HepG2 (cell line): ENCODE measurements around the gene TRPC1. TPM values are rescaled to one million over a fixed set of nuclear protein-coding genes. Genes with fewer than 3 reads are reported as not detected.

Experiments used
- GABPA ChIP-seq, 2 experiments: IDR thresholded peaks; 2 replicates each; pipeline ENCODE4 v1.6.1; 2011 to 2016; ENCODE audit warnings: low read depth in 2 of 2, low read length in 1 of 2, missing biosample characterization in 1 of 2, missing genetic modification characterization in 1 of 2
- KAT2B ChIP-seq: fragments of 150-350 bp; IDR thresholded peaks from 2 replicates; pipeline ENCODE4 v1.6.1; 2014; ENCODE audit warnings: low read depth, low read length, borderline replicate concordance
- MLLT10 ChIP-seq: sonication (generic); formaldehyde crosslinking; IDR thresholded peaks from 2 replicates; pipeline ENCODE4 v1.4.0; 2020; ENCODE audit warnings: missing genetic modification reagents
- POLR2G ChIP-seq: fragments of 200-400 bp; formaldehyde crosslinking; IDR thresholded peaks from 2 replicates; pipeline ENCODE4 v1.6.1; 2018; ENCODE audit warnings: mild to moderate bottlenecking, low read depth, low read length, moderate library complexity
- PRDM10 ChIP-seq: sonication (generic); formaldehyde crosslinking; IDR thresholded peaks from 2 replicates; pipeline ENCODE4 v1.4.0; 2020; ENCODE audit warnings: low read depth, missing genetic modification reagents
- SATB2 ChIP-seq: sonication (generic); formaldehyde crosslinking; IDR thresholded peaks from 2 replicates; pipeline ENCODE4 v1.5.0; 2020; ENCODE audit warnings: missing genetic modification reagents
- SP2 ChIP-seq: sonication (generic); formaldehyde crosslinking; IDR thresholded peaks from 2 replicates; pipeline ENCODE4 v1.5.1; 2020; ENCODE audit warnings: mild to moderate bottlenecking, missing genetic modification reagents
- ZFP41 ChIP-seq: sonication (generic); formaldehyde crosslinking; IDR thresholded peaks from 2 replicates; pipeline ENCODE4 v1.4.0; 2020; ENCODE audit warnings: mild to moderate bottlenecking, missing genetic modification reagents, borderline replicate concordance
- ZNF501 ChIP-seq: sonication (generic); formaldehyde crosslinking; IDR thresholded peaks from 2 replicates; pipeline ENCODE4 v1.5.1; 2020; ENCODE audit warnings: mild to moderate bottlenecking, moderate library complexity, missing genetic modification reagents
- ZNF503 ChIP-seq: sonication (generic); formaldehyde crosslinking; IDR thresholded peaks from 2 replicates; pipeline ENCODE4 v1.4.0; 2020; ENCODE audit warnings: missing genetic modification reagents
- ZNF615 ChIP-seq: sonication (generic); formaldehyde crosslinking; IDR thresholded peaks from 2 replicates; pipeline ENCODE4 v1.5.0; 2020; ENCODE audit warnings: mild to moderate bottlenecking, missing genetic modification reagents, borderline replicate concordance
- ZNF746 ChIP-seq: sonication (generic); formaldehyde crosslinking; IDR thresholded peaks from 2 replicates; pipeline ENCODE4 v1.8.0; 2022; ENCODE audit warnings: mild to moderate bottlenecking, missing genetic modification reagents
- ZNF772 ChIP-seq: sonication (generic); formaldehyde crosslinking; IDR thresholded peaks from 2 replicates; pipeline ENCODE4 v1.5.0; 2020; ENCODE audit warnings: mild to moderate bottlenecking, missing genetic modification reagents
- ZNF777 ChIP-seq: sonication (generic); formaldehyde crosslinking; IDR thresholded peaks from 2 replicates; pipeline ENCODE4 v1.4.0; 2020; ENCODE audit warnings: missing genetic modification reagents
- polyA plus RNA-seq, 8 experiments: library from polyadenylated mRNA; depleted of rRNA in 3 of 8; stranded (reverse) in 7 of 8; unstranded in 1 of 8; fragments of >200 nt; fragmentation: Illumina TruSeq in 4 of 8; extraction: Trizol in 4 of 8; gene quantifications; 2 replicates each; pipeline versions ENCODE4 v1.2.1 to v1.2.3, GENCODE V29; 2011 to 2016; ENCODE audit warnings: low read depth in 4 of 8, missing spikeins in 1 of 8, mixed read lengths in 1 of 8; ENCODE audit not compliant: insufficient read depth in 1 of 8
- total RNA-seq, 5 experiments: library from RNA; depleted of rRNA; stranded (reverse); fragments of >200 nt; fragmentation: Illumina TruSeq; extraction: Trizol; gene quantifications; 2 replicates each; pipeline ENCODE4 v1.2.3, GENCODE V29; 2016; ENCODE audit warnings: low read depth in 1 of 5
- TF ChIP-seq, protein P1 (sequence below): sonication (generic); formaldehyde crosslinking; IDR thresholded peaks from 2 replicates; pipeline ENCODE4 v1.4.0; 2020; ENCODE audit warnings: mild to moderate bottlenecking, missing genetic modification reagents
- TF ChIP-seq, protein P2 (sequence below): sonication (generic); formaldehyde crosslinking; IDR thresholded peaks from 2 replicates; pipeline ENCODE4 v1.9.0; 2022; ENCODE audit warnings: low read depth, missing genetic modification reagents

The TRPC1 gene
- total and polyA plus RNA-seq, 2 of the 13 experiments (the other 11 are each of a cell fraction or from before 2014, with no cell fraction given): 10.8 to 13.1 TPM

DNA sequence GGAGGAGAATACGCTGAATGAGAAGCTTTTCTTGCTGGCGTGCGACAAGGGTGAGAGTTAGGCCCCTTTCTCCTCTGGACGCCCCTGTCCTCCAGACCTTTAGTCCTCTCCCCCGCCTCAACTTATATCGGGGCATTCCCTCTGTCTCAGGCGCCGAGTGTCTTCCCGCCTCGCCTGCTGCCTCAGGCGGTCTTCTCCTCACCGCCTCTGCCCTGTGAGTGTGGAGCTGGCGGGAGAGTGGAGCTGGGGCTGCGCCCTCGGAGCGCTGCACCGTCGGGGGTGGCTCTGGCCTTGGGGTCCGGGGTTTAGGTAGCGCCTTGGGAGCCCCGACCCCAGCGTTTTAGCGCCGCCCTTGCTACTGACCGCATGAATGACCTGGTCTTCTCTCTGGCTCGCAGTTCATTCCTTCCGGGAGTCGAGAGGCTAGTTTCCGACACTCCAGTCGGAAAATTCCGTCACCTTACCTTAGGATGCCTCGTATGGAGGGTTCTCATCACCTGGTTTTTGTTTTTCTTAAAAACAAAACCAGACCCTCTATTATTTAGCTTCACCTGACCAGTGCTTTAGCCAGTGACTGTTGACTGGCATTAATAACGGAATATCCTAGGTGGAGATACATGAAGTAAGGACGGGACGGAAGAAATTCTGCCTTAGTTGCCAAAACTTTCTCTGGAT lies 985 bp downstream of the TRPC1 start (continued):
- TF ChIP-seq, protein P1, sequence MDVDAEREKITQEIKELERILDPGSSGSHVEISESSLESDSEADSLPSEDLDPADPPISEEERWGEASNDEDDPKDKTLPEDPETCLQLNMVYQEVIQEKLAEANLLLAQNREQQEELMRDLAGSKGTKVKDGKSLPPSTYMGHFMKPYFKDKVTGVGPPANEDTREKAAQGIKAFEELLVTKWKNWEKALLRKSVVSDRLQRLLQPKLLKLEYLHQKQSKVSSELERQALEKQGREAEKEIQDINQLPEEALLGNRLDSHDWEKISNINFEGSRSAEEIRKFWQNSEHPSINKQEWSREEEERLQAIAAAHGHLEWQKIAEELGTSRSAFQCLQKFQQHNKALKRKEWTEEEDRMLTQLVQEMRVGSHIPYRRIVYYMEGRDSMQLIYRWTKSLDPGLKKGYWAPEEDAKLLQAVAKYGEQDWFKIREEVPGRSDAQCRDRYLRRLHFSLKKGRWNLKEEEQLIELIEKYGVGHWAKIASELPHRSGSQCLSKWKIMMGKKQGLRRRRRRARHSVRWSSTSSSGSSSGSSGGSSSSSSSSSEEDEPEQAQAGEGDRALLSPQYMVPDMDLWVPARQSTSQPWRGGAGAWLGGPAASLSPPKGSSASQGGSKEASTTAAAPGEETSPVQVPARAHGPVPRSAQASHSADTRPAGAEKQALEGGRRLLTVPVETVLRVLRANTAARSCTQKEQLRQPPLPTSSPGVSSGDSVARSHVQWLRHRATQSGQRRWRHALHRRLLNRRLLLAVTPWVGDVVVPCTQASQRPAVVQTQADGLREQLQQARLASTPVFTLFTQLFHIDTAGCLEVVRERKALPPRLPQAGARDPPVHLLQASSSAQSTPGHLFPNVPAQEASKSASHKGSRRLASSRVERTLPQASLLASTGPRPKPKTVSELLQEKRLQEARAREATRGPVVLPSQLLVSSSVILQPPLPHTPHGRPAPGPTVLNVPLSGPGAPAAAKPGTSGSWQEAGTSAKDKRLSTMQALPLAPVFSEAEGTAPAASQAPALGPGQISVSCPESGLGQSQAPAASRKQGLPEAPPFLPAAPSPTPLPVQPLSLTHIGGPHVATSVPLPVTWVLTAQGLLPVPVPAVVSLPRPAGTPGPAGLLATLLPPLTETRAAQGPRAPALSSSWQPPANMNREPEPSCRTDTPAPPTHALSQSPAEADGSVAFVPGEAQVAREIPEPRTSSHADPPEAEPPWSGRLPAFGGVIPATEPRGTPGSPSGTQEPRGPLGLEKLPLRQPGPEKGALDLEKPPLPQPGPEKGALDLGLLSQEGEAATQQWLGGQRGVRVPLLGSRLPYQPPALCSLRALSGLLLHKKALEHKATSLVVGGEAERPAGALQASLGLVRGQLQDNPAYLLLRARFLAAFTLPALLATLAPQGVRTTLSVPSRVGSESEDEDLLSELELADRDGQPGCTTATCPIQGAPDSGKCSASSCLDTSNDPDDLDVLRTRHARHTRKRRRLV (CRISPR knock-in tag): no peak
- TF ChIP-seq GABPA (IDR thresholded peaks at IDR 0.05; ENCODE audit: low read depth, low read length) (no peak), GABPA (CRISPR knock-in tag; IDR thresholded peaks at IDR 0.05; ENCODE audit: low read depth) (peak; percentile 66; the same call in 1 of the 2 replicates), SATB2 (CRISPR knock-in tag) (no peak), POLR2G (peak; percentile 73), ZFP41 (CRISPR knock-in tag) (no peak), MLLT10 (CRISPR knock-in tag) (no peak), ZNF503 (CRISPR knock-in tag) (peak; percentile 53; the same call in 1 of the 2 replicates), ZNF772 (CRISPR knock-in tag) (peak; percentile 64), PRDM10 (CRISPR knock-in tag) (peak; percentile 55; the same call in 1 of the 2 replicates), ZNF615 (CRISPR knock-in tag) (peak; percentile 94; the same call in 1 of the 2 replicates), ZNF746 (CRISPR knock-in tag) (no peak), ZNF501 (CRISPR knock-in tag) (peak; percentile 87), SP2 (no peak), KAT2B (no peak), ZNF777 (CRISPR knock-in tag) (peak; percentile 91)
- TF ChIP-seq, protein P2, sequence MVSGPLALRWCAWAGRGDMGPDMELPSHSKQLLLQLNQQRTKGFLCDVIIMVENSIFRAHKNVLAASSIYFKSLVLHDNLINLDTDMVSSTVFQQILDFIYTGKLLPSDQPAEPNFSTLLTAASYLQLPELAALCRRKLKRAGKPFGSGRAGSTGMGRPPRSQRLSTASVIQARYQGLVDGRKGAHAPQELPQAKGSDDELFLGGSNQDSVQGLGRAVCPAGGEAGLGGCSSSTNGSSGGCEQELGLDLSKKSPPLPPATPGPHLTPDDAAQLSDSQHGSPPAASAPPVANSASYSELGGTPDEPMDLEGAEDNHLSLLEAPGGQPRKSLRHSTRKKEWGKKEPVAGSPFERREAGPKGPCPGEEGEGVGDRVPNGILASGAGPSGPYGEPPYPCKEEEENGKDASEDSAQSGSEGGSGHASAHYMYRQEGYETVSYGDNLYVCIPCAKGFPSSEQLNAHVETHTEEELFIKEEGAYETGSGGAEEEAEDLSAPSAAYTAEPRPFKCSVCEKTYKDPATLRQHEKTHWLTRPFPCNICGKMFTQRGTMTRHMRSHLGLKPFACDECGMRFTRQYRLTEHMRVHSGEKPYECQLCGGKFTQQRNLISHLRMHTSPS: no peak
